DOHH2 (cell line): ENCODE data around the gene ERC2.

Source experiments
- CTCF ChIP-seq: fragments of 200-600 bp; sonication (generic); IDR thresholded peaks from one replicate; pipeline ENCODE4 v1.5.1; 2014; ENCODE audit warnings: antibody characterized with exemption, mild to moderate bottlenecking, low read depth, low read length; ENCODE audit not compliant: poor library complexity, severe bottlenecking
- EZH2phosphoT487 ChIP-seq: fragments of 200-600 bp; sonication (generic); IDR thresholded peaks from 2 replicates; pipeline ENCODE4 v1.6.1; 2017; ENCODE audit warnings: borderline replicate concordance, mild to moderate bottlenecking, antibody characterized with exemption, low read length, moderate library complexity, mixed read lengths

GRCh38 chr3:55708242-55708641 lies 760.0 kb downstream of the ERC2 start:
- TF ChIP-seq CTCF (no peak), EZH2phosphoT487 (no peak)
